T47D (cell line): ENCODE measurements around the gene KRTAP1-5.
"Not testable (repeated sequence)": the region's sequence is repeated elsewhere in the genome, so short reads cannot be mapped to it uniquely, and the experiment has no call there.

Experiments used
- DNase-seq, 2 experiments: peaks; one replicate each; pipeline versions ENCODE4 v3.0.0 to v3.0.0-alpha.2; 2011 to 2012; ENCODE audit warnings: low read depth in 1 of 2, low spot score in 1 of 2
- JUND ChIP-seq: IDR thresholded peaks from 2 replicates; pipeline ENCODE4 v1.6.1; 2012; ENCODE audit warnings: low read depth
- in situ Hi-C: cut with HindIII; loops from 2 replicates; pipeline ENCODE4 v1.10.0; 2016; ENCODE audit warnings: low sequenced_read_pairs, low pct_unique_long_range_greater_than_20kb

KRTAP1-5 gene

GRCh38 chr17:41008811-41009210 is 18.2 kb downstream of the KRTAP1-5 start, which contains the start of gene KRTAP3-1:
Gene KRTAP3-1 (minus strand): TSS chr17:41009128. CDS start chr17:41009074, 54 bp downstream.
- peak in 1 of 2 experiments; percentile 35 for DNase-seq
- no peak for TF ChIP-seq JUND
- in situ Hi-C loops, result no loop called here

DNA sequence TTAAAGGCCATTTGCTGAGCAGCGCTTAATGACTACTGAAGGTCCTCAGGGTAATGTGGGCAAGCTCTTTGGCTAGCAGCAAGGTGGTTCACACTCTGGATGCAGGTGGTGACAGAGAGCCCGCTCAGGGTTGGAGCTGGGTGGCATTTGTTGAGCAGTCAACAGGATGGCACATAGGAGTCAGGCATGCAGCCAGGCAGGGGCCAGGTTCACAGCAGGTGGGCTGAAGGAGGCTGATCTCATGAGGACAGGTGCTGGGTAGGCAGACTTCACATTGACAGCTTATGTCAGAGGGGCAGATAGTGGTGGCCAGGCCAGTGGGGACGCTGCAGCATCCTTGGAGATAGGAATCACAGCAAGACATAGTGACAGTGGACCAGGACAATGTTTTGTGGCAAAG is 22.6 kb downstream of the KRTAP1-5 start:
- no peak for TF ChIP-seq JUND
- in situ Hi-C loops, result no loop called here
- DNase-seq, result no peak

GRCh38 chr17:41003926-41004325 is 23.1 kb downstream of the KRTAP1-5 start:
- DNase-seq, result no peak
- in situ Hi-C loops, result no loop called here
- TF ChIP-seq JUND, result no peak

- in situ Hi-C loops, result no loop called here
- TF ChIP-seq JUND, result no peak
- DNase-seq, result no peak
Observed at GRCh38 chr17:41002814-41003213, 24.2 kb downstream of the KRTAP1-5 start.

- no peak for TF ChIP-seq JUND
- no peak for DNase-seq
- in situ Hi-C loops, result no loop called here
Observed at GRCh38 chr17:41001795-41002194, 25.2 kb downstream of the KRTAP1-5 start.

DNA sequence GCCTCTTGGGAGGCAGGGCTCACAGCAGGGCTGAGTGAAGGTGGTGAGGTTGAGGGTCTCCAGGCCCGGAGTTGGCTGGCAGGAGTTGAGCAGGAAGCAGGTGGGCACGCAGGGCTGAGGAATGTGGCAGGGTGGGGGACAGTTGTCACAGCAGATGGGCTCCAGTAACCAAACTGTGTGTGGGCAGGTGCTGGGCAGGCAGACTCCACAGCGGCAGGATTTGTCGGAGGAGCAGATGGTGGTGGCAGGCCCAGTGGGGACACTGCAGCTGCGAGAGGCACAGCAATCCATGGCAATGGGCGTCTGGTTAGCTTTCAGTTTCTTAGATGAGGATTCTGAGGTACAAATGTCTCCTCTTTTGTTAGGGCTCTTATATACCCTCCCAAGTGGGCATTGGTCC is 27.4 kb downstream of the KRTAP1-5 start, which contains the start of gene KRTAP3-2:
Gene KRTAP3-2 (minus strand): TSS at position 344 of the 400 bp plus-strand sequence. CDS start 53 bp downstream, at position 291.
- DNase-seq, in situ Hi-C loops: not testable (repeated sequence)

DNA sequence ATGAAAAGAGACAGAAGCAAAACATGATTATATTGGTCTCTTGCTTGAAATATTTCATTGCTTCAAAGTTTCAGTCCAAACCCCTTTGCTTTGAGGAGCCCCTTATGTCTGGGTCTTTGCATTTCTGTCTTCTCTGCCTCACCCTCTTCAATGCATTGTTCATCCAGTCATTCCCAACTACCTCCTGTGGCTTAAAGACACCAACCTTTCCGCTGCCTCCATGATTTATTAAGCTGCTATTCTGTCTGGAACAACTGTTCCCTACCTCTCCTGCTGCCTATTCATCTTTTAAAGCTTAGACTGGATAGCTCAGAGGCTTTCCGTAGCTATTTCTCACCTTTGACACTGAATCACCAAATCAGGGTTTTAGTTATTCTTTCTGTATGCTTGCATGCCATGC is 29.6 kb downstream of the KRTAP1-5 start:
- TF ChIP-seq JUND, result no peak
- in situ Hi-C loops, result no loop called here
- no peak for DNase-seq

DNA sequence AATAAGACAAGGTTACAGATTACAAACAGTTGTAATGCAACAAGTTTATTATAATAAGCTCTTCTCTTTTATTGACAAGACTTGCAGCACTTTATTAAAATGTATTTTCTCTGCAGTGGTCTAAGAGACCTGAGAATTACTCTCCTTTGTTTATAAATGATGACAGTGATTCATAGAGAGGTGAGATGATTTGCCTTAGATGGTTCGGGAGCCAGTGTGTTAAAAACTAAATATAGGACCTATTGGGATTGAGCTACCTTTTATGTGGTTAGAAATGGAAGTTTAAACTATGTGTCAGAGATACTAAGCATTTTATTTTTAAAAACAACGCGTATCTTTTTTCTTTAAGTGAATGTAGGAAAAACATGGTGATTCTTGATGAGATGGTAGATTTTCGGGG is 30.2 kb downstream of the KRTAP1-5 start:
- no peak for DNase-seq
- no peak for TF ChIP-seq JUND
- in situ Hi-C loops, result no loop called here

GRCh38 chr17:40995116-40995515 is 31.9 kb downstream of the KRTAP1-5 start:
- TF ChIP-seq JUND, result no peak
- DNase-seq, result no peak
- in situ Hi-C loops, result no loop called here

- no peak for DNase-seq
- in situ Hi-C loops, result no loop called here
- no peak for TF ChIP-seq JUND
Observed at GRCh38 chr17:40993839-40994238, 33.2 kb downstream of the KRTAP1-5 start, which contains the start of gene KRTAP3-3. Gene KRTAP3-3 (minus strand): TSS chr17:40994164. CDS start chr17:40994097, 67 bp downstream.

DNA sequence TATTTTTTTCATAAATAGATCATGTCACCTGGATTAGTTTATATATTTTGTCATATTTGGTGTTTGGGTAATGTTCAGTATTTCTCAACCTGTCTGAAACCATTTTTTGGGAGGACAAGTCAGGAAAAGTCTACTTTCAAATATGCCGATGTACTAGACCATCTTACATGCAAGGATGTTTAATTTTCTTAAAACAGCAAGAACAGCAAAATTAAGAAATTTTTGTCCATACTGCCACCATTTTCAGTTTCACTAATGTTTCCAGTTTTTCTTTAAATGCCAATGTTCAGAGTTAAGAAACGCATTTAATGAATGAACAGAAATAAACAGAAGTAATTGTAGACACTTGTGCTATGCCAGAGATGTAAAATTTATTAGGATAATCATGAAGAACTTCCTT is 33.9 kb downstream of the KRTAP1-5 start:
- no peak for TF ChIP-seq JUND
- no peak for DNase-seq
- in situ Hi-C loops, result no loop called here

DNA sequence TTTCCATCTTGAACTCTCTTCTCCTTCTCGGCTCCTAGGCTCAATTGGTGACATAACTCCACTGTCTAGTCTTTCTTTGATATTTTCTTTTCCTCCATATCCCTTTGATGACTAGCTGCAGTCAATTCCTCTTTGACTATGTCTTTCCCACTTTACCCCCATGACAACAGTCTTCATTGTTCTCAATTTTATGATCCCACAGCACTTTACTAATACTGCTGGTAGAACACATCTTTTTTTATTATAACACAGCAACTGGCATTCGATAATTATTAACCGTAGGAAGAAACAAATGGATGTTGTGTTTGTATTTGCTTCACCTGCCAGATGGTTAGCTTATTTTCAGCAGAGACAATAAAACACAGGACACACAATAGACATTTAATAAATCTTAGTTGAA is 34.3 kb downstream of the KRTAP1-5 start:
- no peak for DNase-seq
- no peak for TF ChIP-seq JUND
- in situ Hi-C loops, result no loop called here

GRCh38 chr17:40986920-40987319 is 40.1 kb downstream of the KRTAP1-5 start:
- in situ Hi-C loops, result no loop called here
- DNase-seq, result peak in 1 of 2 experiments; percentile 60
- TF ChIP-seq JUND, result no peak

GRCh38 chr17:40984226-40984625 is 42.8 kb downstream of the KRTAP1-5 start, which contains the start of gene KRT40:
Gene KRT40 (minus strand): TSS chr17:40984326. CDS start chr17:40984273, 53 bp downstream.
- TF ChIP-seq JUND, result no peak
- in situ Hi-C loops, result no loop called here
- no peak for DNase-seq

- TF ChIP-seq JUND, result no peak
- in situ Hi-C loops, result no loop called here
- no peak for DNase-seq
Observed at GRCh38 chr17:40981115-40981514, 45.9 kb downstream of the KRTAP1-5 start.
